Measurements from ENCODE around the gene SEC61A1.

SEC61A1 gene

DNA sequence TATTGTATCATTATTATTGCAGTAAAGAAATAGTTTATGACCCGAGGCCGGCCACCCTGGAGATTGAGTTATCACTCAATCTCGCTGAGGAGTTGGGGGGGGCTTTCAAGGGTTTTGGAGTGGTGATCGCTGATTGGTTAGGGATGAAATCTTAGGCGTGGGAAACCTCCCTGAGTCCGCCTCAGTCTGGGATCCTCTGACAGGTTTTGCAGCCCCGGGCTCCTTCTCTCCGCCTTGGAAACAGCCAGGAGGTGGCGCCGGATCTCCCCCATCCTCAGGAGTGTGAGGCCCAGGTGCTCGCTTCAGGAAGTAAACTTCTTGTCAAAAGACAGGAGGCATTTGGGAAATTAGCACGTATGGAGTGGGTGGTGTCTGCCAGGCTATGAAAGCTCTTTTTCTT lies 41.1 kb upstream of the SEC61A1 start (continued):
- no peak for TF ChIP-seq ZNF776 (tag by site-specific recombination; IDR thresholded peaks at IDR 0.05; ENCODE audit: borderline replicate concordance)
- no peak for TF ChIP-seq ZNF544 (tag by site-specific recombination; IDR thresholded peaks at IDR 0.05)
- TF ChIP-seq ZNF624 (tag by site-specific recombination; IDR thresholded peaks at IDR 0.05): no peak
- TF ChIP-seq, protein P1, sequence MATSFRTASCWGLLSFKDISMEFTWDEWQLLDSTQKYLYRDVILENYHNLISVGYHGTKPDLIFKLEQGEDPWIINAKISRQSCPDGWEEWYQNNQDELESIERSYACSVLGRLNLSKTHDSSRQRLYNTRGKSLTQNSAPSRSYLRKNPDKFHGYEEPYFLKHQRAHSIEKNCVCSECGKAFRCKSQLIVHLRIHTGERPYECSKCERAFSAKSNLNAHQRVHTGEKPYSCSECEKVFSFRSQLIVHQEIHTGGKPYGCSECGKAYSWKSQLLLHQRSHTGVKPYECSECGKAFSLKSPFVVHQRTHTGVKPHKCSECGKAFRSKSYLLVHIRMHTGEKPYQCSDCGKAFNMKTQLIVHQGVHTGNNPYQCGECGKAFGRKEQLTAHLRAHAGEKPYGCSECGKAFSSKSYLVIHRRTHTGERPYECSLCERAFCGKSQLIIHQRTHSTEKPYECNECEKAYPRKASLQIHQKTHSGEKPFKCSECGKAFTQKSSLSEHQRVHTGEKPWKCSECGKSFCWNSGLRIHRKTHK (tag by site-specific recombination; IDR thresholded peaks at IDR 0.05): no peak
- TF ChIP-seq, protein P2, sequence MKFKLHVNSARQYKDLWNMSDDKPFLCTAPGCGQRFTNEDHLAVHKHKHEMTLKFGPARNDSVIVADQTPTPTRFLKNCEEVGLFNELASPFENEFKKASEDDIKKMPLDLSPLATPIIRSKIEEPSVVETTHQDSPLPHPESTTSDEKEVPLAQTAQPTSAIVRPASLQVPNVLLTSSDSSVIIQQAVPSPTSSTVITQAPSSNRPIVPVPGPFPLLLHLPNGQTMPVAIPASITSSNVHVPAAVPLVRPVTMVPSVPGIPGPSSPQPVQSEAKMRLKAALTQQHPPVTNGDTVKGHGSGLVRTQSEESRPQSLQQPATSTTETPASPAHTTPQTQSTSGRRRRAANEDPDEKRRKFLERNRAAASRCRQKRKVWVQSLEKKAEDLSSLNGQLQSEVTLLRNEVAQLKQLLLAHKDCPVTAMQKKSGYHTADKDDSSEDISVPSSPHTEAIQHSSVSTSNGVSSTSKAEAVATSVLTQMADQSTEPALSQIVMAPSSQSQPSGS (tag by site-specific recombination; IDR thresholded peaks at IDR 0.05; ENCODE audit: low read depth): no peak
- TF ChIP-seq ZNF510 (tag by site-specific recombination; IDR thresholded peaks at IDR 0.05; ENCODE audit: insufficient replicate concordance): no peak
- no peak for TF ChIP-seq ZNF701 (tag by site-specific recombination; IDR thresholded peaks at IDR 0.05)
- TF ChIP-seq, protein P3, sequence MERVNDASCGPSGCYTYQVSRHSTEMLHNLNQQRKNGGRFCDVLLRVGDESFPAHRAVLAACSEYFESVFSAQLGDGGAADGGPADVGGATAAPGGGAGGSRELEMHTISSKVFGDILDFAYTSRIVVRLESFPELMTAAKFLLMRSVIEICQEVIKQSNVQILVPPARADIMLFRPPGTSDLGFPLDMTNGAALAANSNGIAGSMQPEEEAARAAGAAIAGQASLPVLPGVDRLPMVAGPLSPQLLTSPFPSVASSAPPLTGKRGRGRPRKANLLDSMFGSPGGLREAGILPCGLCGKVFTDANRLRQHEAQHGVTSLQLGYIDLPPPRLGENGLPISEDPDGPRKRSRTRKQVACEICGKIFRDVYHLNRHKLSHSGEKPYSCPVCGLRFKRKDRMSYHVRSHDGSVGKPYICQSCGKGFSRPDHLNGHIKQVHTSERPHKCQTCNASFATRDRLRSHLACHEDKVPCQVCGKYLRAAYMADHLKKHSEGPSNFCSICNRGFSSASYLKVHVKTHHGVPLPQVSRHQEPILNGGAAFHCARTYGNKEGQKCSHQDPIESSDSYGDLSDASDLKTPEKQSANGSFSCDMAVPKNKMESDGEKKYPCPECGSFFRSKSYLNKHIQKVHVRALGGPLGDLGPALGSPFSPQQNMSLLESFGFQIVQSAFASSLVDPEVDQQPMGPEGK (tag by site-specific recombination; IDR thresholded peaks at IDR 0.05): 0 out of 2 replicates have a peak, but pooled peaks have one; percentile 39
- peak; percentile 26; the same call in 1 of the 2 replicates for TF ChIP-seq ZBTB8A (tag by site-specific recombination; IDR thresholded peaks at IDR 0.05)
- TF ChIP-seq ZNF792 (tag by site-specific recombination; IDR thresholded peaks at IDR 0.05): no peak
- TF ChIP-seq ZNF654 (tag by site-specific recombination; IDR thresholded peaks at IDR 0.05; ENCODE audit: low read depth): peak; percentile 52
- no peak for TF ChIP-seq ZNF350 (tag by site-specific recombination; IDR thresholded peaks at IDR 0.05)
- no peak for TF ChIP-seq ZNF529 (tag by site-specific recombination; IDR thresholded peaks at IDR 0.05; ENCODE audit: insufficient replicate concordance)
- TF ChIP-seq, protein P4, sequence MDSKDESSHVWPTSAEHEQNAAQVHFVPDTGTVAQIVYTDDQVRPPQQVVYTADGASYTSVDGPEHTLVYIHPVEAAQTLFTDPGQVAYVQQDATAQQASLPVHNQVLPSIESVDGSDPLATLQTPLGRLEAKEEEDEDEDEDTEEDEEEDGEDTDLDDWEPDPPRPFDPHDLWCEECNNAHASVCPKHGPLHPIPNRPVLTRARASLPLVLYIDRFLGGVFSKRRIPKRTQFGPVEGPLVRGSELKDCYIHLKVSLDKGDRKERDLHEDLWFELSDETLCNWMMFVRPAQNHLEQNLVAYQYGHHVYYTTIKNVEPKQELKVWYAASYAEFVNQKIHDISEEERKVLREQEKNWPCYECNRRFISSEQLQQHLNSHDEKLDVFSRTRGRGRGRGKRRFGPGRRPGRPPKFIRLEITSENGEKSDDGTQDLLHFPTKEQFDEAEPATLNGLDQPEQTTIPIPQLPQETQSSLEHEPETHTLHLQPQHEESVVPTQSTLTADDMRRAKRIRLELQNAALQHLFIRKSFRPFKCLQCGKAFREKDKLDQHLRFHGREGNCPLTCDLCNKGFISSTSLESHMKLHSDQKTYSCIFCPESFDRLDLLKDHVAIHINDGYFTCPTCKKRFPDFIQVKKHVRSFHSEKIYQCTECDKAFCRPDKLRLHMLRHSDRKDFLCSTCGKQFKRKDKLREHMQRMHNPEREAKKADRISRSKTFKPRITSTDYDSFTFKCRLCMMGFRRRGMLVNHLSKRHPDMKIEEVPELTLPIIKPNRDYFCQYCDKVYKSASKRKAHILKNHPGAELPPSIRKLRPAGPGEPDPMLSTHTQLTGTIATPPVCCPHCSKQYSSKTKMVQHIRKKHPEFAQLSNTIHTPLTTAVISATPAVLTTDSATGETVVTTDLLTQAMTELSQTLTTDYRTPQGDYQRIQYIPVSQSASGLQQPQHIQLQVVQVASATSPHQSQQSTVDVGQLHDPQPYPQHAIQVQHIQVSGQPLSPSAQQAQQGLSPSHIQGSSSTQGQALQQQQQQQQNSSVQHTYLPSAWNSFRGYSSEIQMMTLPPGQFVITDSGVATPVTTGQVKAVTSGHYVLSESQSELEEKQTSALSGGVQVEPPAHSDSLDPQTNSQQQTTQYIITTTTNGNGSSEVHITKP (tag by site-specific recombination; IDR thresholded peaks at IDR 0.05): 0 out of 2 replicates have a peak, but pooled peaks have one; percentile 32
- no peak for TF ChIP-seq ZNF214 (tag by site-specific recombination; IDR thresholded peaks at IDR 0.05; ENCODE audit: borderline replicate concordance)
- TF ChIP-seq ZNF707 (tag by site-specific recombination; IDR thresholded peaks at IDR 0.05): no peak
- TF ChIP-seq ZNF555 (tag by site-specific recombination; conservative IDR thresholded peaks at IDR 0.05): no peak

DNA sequence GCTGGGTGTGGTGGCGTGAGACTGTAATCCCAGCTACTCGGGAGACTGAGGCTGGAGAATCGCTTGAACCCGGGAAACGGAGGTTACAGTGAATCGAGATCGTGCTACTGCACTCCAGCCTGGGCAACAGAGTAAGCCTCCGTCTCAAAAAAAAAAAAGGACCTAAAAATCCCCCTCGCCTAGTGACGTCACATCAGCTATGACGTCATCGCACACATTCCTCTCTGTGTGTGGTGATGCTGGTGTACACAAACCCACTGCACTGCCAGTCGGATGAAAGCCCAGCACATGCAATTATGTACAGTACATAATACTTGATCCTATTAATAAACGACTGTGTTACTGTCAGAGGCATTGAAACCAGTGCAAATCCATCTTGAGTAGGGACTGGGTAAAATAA lies 40.2 kb upstream of the SEC61A1 start:
- POLR2A ChIA-PET: no interaction called here
- CTCF ChIA-PET: interaction anchor here (0.8 to 1.8 kb wide), 5 partner anchors 7 to 356 kb away, joined by 3 to 10 read pairs (median 4); no protein-coding TSS in a partner anchor
- Histone ChIP-seq H3K9me3 (ENCODE audit: control insufficient read depth, insufficient read depth, low read depth, low read length) (no peaks in the 10 kb centered on the region), H3K36me3 (ENCODE audit: control insufficient read depth in 2 of 2, insufficient read depth in 1 of 2, low read length in 2 of 2) (no peaks in the 10 kb centered on the region), H3K4me1 (ENCODE audit: control insufficient read depth, insufficient read depth, low read length) (no peaks in the 10 kb centered on the region), H3K4me3 (ENCODE audit: low read depth, low read length) (no peak overlapping the region), H3K27ac (ENCODE audit: extremely low read depth, low read depth, low read length) (no peak overlapping the region)
- TF ChIP-seq ZBTB21 (tag by site-specific recombination; IDR thresholded peaks at IDR 0.05) (peak; percentile 75), GLIS1 (tag by site-specific recombination; IDR thresholded peaks at IDR 0.05) (0 out of 2 replicates have a peak, but pooled peaks have one; percentile 32), ZNF335 (tag by site-specific recombination; conservative IDR thresholded peaks at IDR 0.05) (peak; percentile 62), ZNF785 (tag by site-specific recombination; IDR thresholded peaks at IDR 0.05) (no peak), TRIM28 (IDR thresholded peaks at IDR 0.05; ENCODE audit: borderline replicate concordance, low read length) (no peak), KLF1 (tag by site-specific recombination; IDR thresholded peaks at IDR 0.05) (no peak), ZNF629 (tag by site-specific recombination; IDR thresholded peaks at IDR 0.05) (peak; percentile 52; the same call in 1 of the 2 replicates)
- TF ChIP-seq, protein P2 (tag by site-specific recombination; IDR thresholded peaks at IDR 0.05; ENCODE audit: low read depth): peak; percentile 80
